ENCODE results near the gene EXOC2. TPM values are rescaled to one million over a fixed set of nuclear protein-coding genes. Genes with fewer than 3 reads are reported as not detected.

Gene EXOC2
- total RNA-seq, result 10 to 100 TPM; 28.4 to 34.6 TPM

- Mint-ChIP-seq H3K27ac (peak within 1 kb of the TSS; percentile 90), H3K4me3 (peak within 1 kb of the TSS; percentile 85), H3K36me3 (peaks cover 8% of the 10 kb centered on the region), H3K4me1 (peaks cover 32% of the 10 kb centered on the region), H3K9me3 (ENCODE audit: low read depth) (no peaks in the 10 kb centered on the region), H3K27me3 (no peaks in the 10 kb centered on the region)
- DNase-seq, result peak; percentile 92
- peak; percentile 89 for ATAC-seq
- CTCF ChIA-PET, result interaction anchor here (1.2 to 3.0 kb wide), 5 partner anchors 9 to 29 kb away, joined by 3 to 13 read pairs (median 5); no protein-coding TSS in a partner anchor
These were observed at the start of gene EXOC2 for GRCh38 chr6:692858-693722. Gene EXOC2 (minus strand): TSS chr6:693139. CDS start chr6:637818, 55,321 bp downstream.

- Mint-ChIP-seq H3K36me3 (no peaks in the 10 kb centered on the region), H3K27me3 (peaks cover 12% of the 10 kb centered on the region), H3K27ac (peak overlapping the region; percentile 9), H3K9me3 (ENCODE audit: low read depth) (no peaks in the 10 kb centered on the region), H3K4me1 (peaks cover 6% of the 10 kb centered on the region), H3K4me3 (no peak overlapping the region)
- no peak for DNase-seq
- CTCF ChIA-PET, result interaction anchor here (0.8 to 1.5 kb wide), 3 partner anchors 60 to 553 kb away, joined by 3 to 4 read pairs (median 3); no protein-coding TSS in a partner anchor
- ATAC-seq, result peak; percentile 20
These were observed 48.7 kb upstream of the EXOC2 start for GRCh38 chr6:741410-742339.

GRCh38 chr6:736657-737446 is 43.9 kb upstream of the EXOC2 start:
- no peak overlapping the region for H3K4me3 Mint-ChIP-seq
- no peaks in the 10 kb centered on the region for H3K9me3 Mint-ChIP-seq (ENCODE audit: low read depth)
- CTCF ChIA-PET, result interaction anchor here (2.6 kb wide), 1 partner anchor 15 kb away, joined by 6 read pairs; no protein-coding TSS in a partner anchor
- no peak for ATAC-seq
- DNase-seq, result no peak
- peaks cover 15% of the 10 kb centered on the region for H3K27me3 Mint-ChIP-seq
- peaks cover 4% of the 10 kb centered on the region for H3K4me1 Mint-ChIP-seq
- no peak overlapping the region for H3K27ac Mint-ChIP-seq
- H3K36me3 Mint-ChIP-seq, result no peaks in the 10 kb centered on the region

GRCh38 chr6:733431-734219 is 40.7 kb upstream of the EXOC2 start:
- no peaks in the 10 kb centered on the region for H3K36me3 Mint-ChIP-seq
- no peaks in the 10 kb centered on the region for H3K4me1 Mint-ChIP-seq
- no peak for ATAC-seq
- no peak for DNase-seq
- CTCF ChIA-PET, result interaction anchor here (1.2 to 2.3 kb wide), 2 partner anchors 11 to 12 kb away, joined by 3 to 6 read pairs; no protein-coding TSS in a partner anchor
- no peak overlapping the region for H3K4me3 Mint-ChIP-seq
- peaks cover 34% of the 10 kb centered on the region for H3K27me3 Mint-ChIP-seq
- no peak overlapping the region for H3K27ac Mint-ChIP-seq
- H3K9me3 Mint-ChIP-seq (ENCODE audit: low read depth), result no peaks in the 10 kb centered on the region

GRCh38 chr6:731924-732323 is 39.0 kb upstream of the EXOC2 start:
- ATAC-seq (no peak), DNase-seq (no peak)
- Mint-ChIP-seq H3K9me3 (ENCODE audit: low read depth) (no peaks in the 10 kb centered on the region), H3K36me3 (no peaks in the 10 kb centered on the region), H3K27me3 (peaks cover 35% of the 10 kb centered on the region), H3K4me3 (no peak overlapping the region), H3K27ac (no peak overlapping the region), H3K4me1 (no peaks in the 10 kb centered on the region)
- CTCF ChIA-PET, result interaction anchor here (2.3 kb wide), 1 partner anchor 10 kb away, joined by 6 read pairs; no protein-coding TSS in a partner anchor

- H3K4me3 Mint-ChIP-seq, result no peak overlapping the region
- H3K4me1 Mint-ChIP-seq, result no peaks in the 10 kb centered on the region
- no peaks in the 10 kb centered on the region for H3K36me3 Mint-ChIP-seq
- ATAC-seq (no peak), DNase-seq (no peak)
- CTCF ChIA-PET, result interaction anchor here (1.8 kb wide), 1 partner anchor 67 kb away, joined by 4 read pairs; no protein-coding TSS in a partner anchor
- peaks cover 40% of the 10 kb centered on the region for H3K27me3 Mint-ChIP-seq
- no peak overlapping the region for H3K27ac Mint-ChIP-seq
- H3K9me3 Mint-ChIP-seq (ENCODE audit: low read depth), result no peaks in the 10 kb centered on the region
These were observed 36.8 kb upstream of the EXOC2 start for GRCh38 chr6:729606-730320.

- CTCF ChIA-PET, result no interaction called here
- Mint-ChIP-seq H3K27ac (no peak overlapping the region), H3K27me3 (peaks cover 37% of the 10 kb centered on the region), H3K4me3 (no peak overlapping the region), H3K4me1 (peaks cover under 1% of the 10 kb centered on the region), H3K36me3 (no peaks in the 10 kb centered on the region), H3K9me3 (ENCODE audit: low read depth) (no peaks in the 10 kb centered on the region)
- DNase-seq (no peak), ATAC-seq (no peak)
These were observed 34.9 kb upstream of the EXOC2 start for GRCh38 chr6:727856-728255.

- no peak overlapping the region for H3K27ac Mint-ChIP-seq
- H3K36me3 Mint-ChIP-seq, result no peaks in the 10 kb centered on the region
- H3K4me1 Mint-ChIP-seq, result peaks cover 8% of the 10 kb centered on the region
- CTCF ChIA-PET, result interaction anchor here (1.4 to 4.3 kb wide), 2 partner anchors 17 to 130 kb away, joined by 3 to 41 read pairs; no protein-coding TSS in a partner anchor
- no peaks in the 10 kb centered on the region for H3K9me3 Mint-ChIP-seq (ENCODE audit: low read depth)
- peaks cover 15% of the 10 kb centered on the region for H3K27me3 Mint-ChIP-seq
- no peak for DNase-seq
- no peak for ATAC-seq
- no peak overlapping the region for H3K4me3 Mint-ChIP-seq
These were observed 30.6 kb upstream of the EXOC2 start for GRCh38 chr6:723540-723939.

- no peak for DNase-seq
- H3K27me3 Mint-ChIP-seq, result peaks cover 11% of the 10 kb centered on the region
- no peak overlapping the region for H3K4me3 Mint-ChIP-seq
- ATAC-seq, result no peak
- H3K27ac Mint-ChIP-seq, result no peak overlapping the region
- CTCF ChIA-PET, result interaction anchor here (0.7 to 4.3 kb wide), 23 partner anchors 10 to 713 kb away, joined by 3 to 41 read pairs (median 5); partner anchors contain the start of gene EXOC2
- H3K9me3 Mint-ChIP-seq (ENCODE audit: low read depth), result no peaks in the 10 kb centered on the region
- H3K4me1 Mint-ChIP-seq, result peaks cover 8% of the 10 kb centered on the region
- H3K36me3 Mint-ChIP-seq, result peaks cover 1% of the 10 kb centered on the region
These were observed 29.7 kb upstream of the EXOC2 start for GRCh38 chr6:722608-723007.

- Mint-ChIP-seq H3K27ac (no peak overlapping the region), H3K27me3 (peaks cover 7% of the 10 kb centered on the region), H3K4me3 (no peak overlapping the region), H3K9me3 (ENCODE audit: low read depth) (no peaks in the 10 kb centered on the region), H3K4me1 (peaks cover 8% of the 10 kb centered on the region), H3K36me3 (peaks cover 1% of the 10 kb centered on the region)
- CTCF ChIA-PET, result interaction anchor here (0.7 to 4.3 kb wide), 30 partner anchors 10 to 714 kb away, joined by 3 to 41 read pairs (median 4); partner anchors contain the start of gene EXOC2
- DNase-seq, result peak; percentile 86
- peak; percentile 89 for ATAC-seq
These were observed 29.2 kb upstream of the EXOC2 start for GRCh38 chr6:722077-722524.

GRCh38 chr6:718345-718744 is 25.4 kb upstream of the EXOC2 start:
- DNase-seq (no peak), ATAC-seq (no peak)
- CTCF ChIA-PET, result no interaction called here
- no peak overlapping the region for H3K27ac Mint-ChIP-seq
- H3K27me3 Mint-ChIP-seq, result no peaks in the 10 kb centered on the region
- H3K4me1 Mint-ChIP-seq, result peaks cover 15% of the 10 kb centered on the region
- peaks cover 1% of the 10 kb centered on the region for H3K36me3 Mint-ChIP-seq
- no peaks in the 10 kb centered on the region for H3K9me3 Mint-ChIP-seq (ENCODE audit: low read depth)
- H3K4me3 Mint-ChIP-seq, result no peak overlapping the region
